Sigmoid colon (tissue), 4 donors: ENCODE measurements around the gene LPP.

Experiments used
- EP300 ChIP-seq, 4 donors: sonication (generic); formaldehyde crosslinking; IDR thresholded peaks; one replicate each; pipeline ENCODE4 v1.6.1; 2017; ENCODE audit warnings: antibody characterized with exemption in 4 of 4
- POLR2A ChIP-seq, 2 donors: fragments of 450-650 bp; IDR thresholded peaks; one replicate each; pipeline ENCODE4 v1.6.1; 2016; ENCODE audit warnings: antibody characterized with exemption in 2 of 2, mild to moderate bottlenecking in 2 of 2, moderate library complexity in 2 of 2
- POLR2AphosphoS5 ChIP-seq, 4 donors: sonication (generic); formaldehyde crosslinking; IDR thresholded peaks; one replicate each; pipeline ENCODE4 v1.6.1; 2017; ENCODE audit warnings: antibody characterized with exemption in 4 of 4
- TF ChIP-seq, protein P1 (sequence below), 4 experiments: fragments of 450-650 bp in 3 of 4; fragments of 200-600 bp in 1 of 4; IDR thresholded peaks; one replicate each; pipeline ENCODE4 v1.5.1; 2016 to 2019; ENCODE audit warnings: antibody characterized with exemption in 4 of 4, mild to moderate bottlenecking in 3 of 4, moderate library complexity in 2 of 4

DNA sequence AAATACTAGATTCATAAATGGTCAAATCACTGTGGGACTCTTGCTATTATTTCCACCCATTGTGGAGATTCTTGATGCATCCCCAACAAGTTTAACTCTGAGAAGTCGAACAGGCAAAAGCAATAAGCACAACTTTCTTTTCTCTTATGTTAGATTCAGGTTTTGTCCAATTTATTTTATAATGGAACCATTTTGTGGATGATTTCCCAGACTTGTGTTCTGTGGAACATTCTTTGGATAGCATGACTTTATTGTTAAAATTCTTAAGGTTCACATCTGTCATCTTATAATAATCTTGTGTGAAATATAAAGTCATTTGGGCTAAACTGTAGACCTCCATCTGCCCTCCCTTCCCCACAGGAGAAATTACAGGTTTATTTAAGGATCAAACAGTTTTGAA lies 213.7 kb downstream of the LPP start:
- no peak for TF ChIP-seq POLR2A (IDR thresholded peaks at IDR 0.05)
- TF ChIP-seq POLR2AphosphoS5 (IDR thresholded peaks at IDR 0.05) = no peak
- TF ChIP-seq, protein P1, sequence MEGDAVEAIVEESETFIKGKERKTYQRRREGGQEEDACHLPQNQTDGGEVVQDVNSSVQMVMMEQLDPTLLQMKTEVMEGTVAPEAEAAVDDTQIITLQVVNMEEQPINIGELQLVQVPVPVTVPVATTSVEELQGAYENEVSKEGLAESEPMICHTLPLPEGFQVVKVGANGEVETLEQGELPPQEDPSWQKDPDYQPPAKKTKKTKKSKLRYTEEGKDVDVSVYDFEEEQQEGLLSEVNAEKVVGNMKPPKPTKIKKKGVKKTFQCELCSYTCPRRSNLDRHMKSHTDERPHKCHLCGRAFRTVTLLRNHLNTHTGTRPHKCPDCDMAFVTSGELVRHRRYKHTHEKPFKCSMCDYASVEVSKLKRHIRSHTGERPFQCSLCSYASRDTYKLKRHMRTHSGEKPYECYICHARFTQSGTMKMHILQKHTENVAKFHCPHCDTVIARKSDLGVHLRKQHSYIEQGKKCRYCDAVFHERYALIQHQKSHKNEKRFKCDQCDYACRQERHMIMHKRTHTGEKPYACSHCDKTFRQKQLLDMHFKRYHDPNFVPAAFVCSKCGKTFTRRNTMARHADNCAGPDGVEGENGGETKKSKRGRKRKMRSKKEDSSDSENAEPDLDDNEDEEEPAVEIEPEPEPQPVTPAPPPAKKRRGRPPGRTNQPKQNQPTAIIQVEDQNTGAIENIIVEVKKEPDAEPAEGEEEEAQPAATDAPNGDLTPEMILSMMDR (IDR thresholded peaks at IDR 0.05) = no peak
- no peak for TF ChIP-seq EP300 (IDR thresholded peaks at IDR 0.05)
